ENCODE data around the gene ETV6. TPM values are rescaled to one million over a fixed set of nuclear protein-coding genes. Genes with fewer than 3 reads are reported as not detected.

The ETV6 gene
- total RNA-seq, 2 donors from 2014 or later: 17.5 to 17.9 TPM

DNA sequence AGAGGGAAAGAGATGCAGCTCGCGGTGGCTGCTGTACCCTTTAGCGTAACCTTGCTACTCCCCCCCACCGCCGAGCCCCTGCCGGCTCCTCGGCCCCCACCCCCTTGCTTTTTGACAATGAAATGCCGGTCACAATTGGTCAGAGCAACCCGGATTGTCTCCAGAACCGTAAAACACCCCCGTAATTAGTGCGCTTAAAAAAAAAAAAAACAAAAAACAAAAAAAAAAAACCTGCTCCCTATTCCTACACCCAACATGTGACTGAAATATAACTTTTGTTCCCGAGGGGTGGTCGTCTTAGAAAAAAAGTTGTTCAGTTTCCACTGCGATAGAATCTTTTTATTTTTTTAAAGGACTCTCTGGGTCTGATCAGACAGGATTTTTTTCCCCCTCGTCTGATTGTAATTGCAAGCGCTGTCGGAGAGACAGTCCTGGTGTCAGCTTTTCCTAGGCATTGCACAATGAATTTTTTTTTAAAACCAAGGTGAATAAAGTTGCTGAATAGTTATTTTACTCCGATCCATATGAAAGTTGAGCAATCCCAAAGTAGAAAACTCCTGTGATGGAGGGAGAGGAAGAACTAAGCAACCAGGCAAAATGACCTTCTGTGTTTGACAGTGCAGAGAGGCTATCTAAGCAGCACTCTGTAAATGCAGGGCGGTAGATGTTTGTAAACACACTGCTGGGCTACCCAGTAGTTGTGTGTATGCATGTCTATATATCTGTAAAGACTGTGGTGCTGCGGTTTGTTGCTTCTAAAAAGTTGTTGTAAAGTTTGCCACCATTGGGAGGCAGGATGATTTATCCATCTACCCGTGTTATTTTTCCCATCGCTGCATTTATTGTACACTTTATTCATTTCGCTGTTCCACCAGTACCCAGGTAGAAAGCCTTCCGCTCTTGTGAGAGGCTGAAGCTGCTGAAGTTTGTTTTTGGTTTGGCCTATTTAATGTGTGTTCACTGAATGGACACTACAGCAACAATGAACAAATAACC, 1.1 kb downstream of the ETV6 start:
- DNase-seq (peak in 1 of 4 donors; percentile 52), ATAC-seq (no peak)
- peak overlapping the region; percentile 95 to 98 (median 98) for H3K27ac ChIP-seq
- H3K36me3 ChIP-seq (replicated peaks in 1 of 2; ENCODE audit: insufficient read depth in 1 of 2, low read depth in 2 of 2): no peaks in the 10 kb centered on the region
- no peaks in the 10 kb centered on the region for H3K27me3 ChIP-seq
- peak overlapping the region; percentile 50 to 69 for H3K4me3 ChIP-seq
- H3K4me1 ChIP-seq: peaks cover 41% of the 10 kb centered on the region
- H3K9me3 ChIP-seq: no peaks in the 10 kb centered on the region
- WGBS, 2 donors: 0 to 1% methylated on average over 23 to 25 of the region's 25 CpGs
- intact Hi-C loops (cut with DNase I): no loop called here
- TF ChIP-seq, protein P1, sequence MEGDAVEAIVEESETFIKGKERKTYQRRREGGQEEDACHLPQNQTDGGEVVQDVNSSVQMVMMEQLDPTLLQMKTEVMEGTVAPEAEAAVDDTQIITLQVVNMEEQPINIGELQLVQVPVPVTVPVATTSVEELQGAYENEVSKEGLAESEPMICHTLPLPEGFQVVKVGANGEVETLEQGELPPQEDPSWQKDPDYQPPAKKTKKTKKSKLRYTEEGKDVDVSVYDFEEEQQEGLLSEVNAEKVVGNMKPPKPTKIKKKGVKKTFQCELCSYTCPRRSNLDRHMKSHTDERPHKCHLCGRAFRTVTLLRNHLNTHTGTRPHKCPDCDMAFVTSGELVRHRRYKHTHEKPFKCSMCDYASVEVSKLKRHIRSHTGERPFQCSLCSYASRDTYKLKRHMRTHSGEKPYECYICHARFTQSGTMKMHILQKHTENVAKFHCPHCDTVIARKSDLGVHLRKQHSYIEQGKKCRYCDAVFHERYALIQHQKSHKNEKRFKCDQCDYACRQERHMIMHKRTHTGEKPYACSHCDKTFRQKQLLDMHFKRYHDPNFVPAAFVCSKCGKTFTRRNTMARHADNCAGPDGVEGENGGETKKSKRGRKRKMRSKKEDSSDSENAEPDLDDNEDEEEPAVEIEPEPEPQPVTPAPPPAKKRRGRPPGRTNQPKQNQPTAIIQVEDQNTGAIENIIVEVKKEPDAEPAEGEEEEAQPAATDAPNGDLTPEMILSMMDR (IDR thresholded peaks at IDR 0.05): no peak
- peak in 1 of 3 donors; percentile 25 for TF ChIP-seq POLR2A (IDR thresholded peaks at IDR 0.05)

DNA sequence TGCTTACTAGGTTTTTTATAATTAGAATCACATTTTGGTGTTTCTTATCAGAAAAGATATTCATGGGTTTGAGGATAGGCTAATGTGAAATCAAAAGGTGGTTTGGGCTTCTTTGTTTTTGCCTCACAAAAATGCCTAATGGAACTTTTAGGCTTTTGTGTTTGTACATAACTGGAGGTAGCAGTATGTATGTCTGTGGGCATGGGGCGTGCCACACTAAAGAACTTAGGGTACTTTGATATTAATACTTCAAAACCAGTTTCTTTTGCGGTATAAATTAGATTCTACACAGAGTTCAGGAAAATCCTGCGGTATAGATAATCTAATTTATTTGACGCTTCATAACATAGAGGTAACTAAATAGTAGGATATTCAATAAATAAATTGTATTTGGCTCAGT, 1.9 kb downstream of the ETV6 start:
- WGBS, 2 donors: 16 to 27% methylated on average over 4 of the region's 4 CpGs
- intact Hi-C loops (cut with DNase I): no loop called here
- no peak for DNase-seq
- Histone ChIP-seq H3K27ac (peak overlapping the region in 3 of 4 donors; percentile 95 to 98 (median 98)), H3K4me1 (peaks cover 42% of the 10 kb centered on the region), H3K36me3 (replicated peaks in 1 of 2; ENCODE audit: insufficient read depth in 1 of 2, low read depth in 2 of 2) (no peaks in the 10 kb centered on the region), H3K9me3 (no peaks in the 10 kb centered on the region), H3K27me3 (no peaks in the 10 kb centered on the region), H3K4me3 (peak overlapping the region in 1 of 2 donors; percentile 69)
- TF ChIP-seq, protein P1 (IDR thresholded peaks at IDR 0.05): no peak
- no peak for TF ChIP-seq POLR2A (IDR thresholded peaks at IDR 0.05)
- no peak for ATAC-seq

GRCh38 chr12:11651785-11652184, 2.3 kb downstream of the ETV6 start:
- no peak for TF ChIP-seq POLR2A (IDR thresholded peaks at IDR 0.05)
- TF ChIP-seq, protein P1 (IDR thresholded peaks at IDR 0.05): no peak
- intact Hi-C loops (cut with DNase I): no loop called here

GRCh38 chr12:11652351-11653040, 3.0 kb downstream of the ETV6 start:
- Histone ChIP-seq H3K27ac (peak overlapping the region; percentile 16 to 98 (median 50)), H3K4me1 (peaks cover 42% of the 10 kb centered on the region), H3K36me3 (replicated peaks in 1 of 2; ENCODE audit: insufficient read depth in 1 of 2, low read depth in 2 of 2) (no peaks in the 10 kb centered on the region), H3K9me3 (no peaks in the 10 kb centered on the region), H3K27me3 (no peaks in the 10 kb centered on the region), H3K4me3 (no peak overlapping the region)
- ATAC-seq (no peak), DNase-seq (peak in 2 of 4 donors; percentile 27 to 60)
- intact Hi-C loops (cut with DNase I): no loop called here
- TF ChIP-seq, protein P1 (IDR thresholded peaks at IDR 0.05): no peak
- peak in 2 of 3 donors; percentile 22 to 49 for TF ChIP-seq POLR2A (IDR thresholded peaks at IDR 0.05)
- 8 to 16% methylated on average over 15 to 16 of the region's 16 CpGs for WGBS, 2 donors

More at GRCh38 chr12:11651785-11652184, 2.3 kb downstream of the ETV6 start:
- WGBS, 2 donors: 6 to 7% methylated on average over 6 of the region's 6 CpGs
- DNase-seq (no peak), ATAC-seq (no peak)
- H3K4me3 ChIP-seq: no peak overlapping the region
- peak overlapping the region in 3 of 4 donors; percentile 16 to 98 (median 54) for H3K27ac ChIP-seq
- no peaks in the 10 kb centered on the region for H3K36me3 ChIP-seq (replicated peaks in 1 of 2; ENCODE audit: insufficient read depth in 1 of 2, low read depth in 2 of 2)
- no peaks in the 10 kb centered on the region for H3K9me3 ChIP-seq
- peaks cover 42% of the 10 kb centered on the region for H3K4me1 ChIP-seq
- H3K27me3 ChIP-seq: no peaks in the 10 kb centered on the region
